Measurements from ENCODE around the gene ZC3HAV1L.

DNA sequence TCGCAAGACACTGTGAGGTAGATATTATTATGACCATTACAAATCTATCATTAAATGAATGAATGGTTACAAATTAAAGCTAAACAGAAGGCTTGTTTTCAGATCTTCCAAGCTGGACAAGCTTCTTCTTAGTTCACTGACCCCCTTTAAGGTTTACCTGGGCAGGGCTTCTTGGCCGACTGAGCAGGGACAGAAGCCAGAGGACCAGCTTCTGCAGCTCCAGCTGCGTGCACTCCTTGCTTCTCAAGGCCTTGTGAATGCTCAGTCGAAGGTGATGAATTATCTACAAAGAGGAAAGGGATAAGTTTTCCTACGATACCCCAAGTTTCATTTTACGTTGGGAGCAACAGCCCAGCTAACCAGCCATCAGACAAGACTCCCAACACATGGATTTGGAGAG, 9.3 kb downstream of the ZC3HAV1L start:
- TF ChIP-seq, protein P1, sequence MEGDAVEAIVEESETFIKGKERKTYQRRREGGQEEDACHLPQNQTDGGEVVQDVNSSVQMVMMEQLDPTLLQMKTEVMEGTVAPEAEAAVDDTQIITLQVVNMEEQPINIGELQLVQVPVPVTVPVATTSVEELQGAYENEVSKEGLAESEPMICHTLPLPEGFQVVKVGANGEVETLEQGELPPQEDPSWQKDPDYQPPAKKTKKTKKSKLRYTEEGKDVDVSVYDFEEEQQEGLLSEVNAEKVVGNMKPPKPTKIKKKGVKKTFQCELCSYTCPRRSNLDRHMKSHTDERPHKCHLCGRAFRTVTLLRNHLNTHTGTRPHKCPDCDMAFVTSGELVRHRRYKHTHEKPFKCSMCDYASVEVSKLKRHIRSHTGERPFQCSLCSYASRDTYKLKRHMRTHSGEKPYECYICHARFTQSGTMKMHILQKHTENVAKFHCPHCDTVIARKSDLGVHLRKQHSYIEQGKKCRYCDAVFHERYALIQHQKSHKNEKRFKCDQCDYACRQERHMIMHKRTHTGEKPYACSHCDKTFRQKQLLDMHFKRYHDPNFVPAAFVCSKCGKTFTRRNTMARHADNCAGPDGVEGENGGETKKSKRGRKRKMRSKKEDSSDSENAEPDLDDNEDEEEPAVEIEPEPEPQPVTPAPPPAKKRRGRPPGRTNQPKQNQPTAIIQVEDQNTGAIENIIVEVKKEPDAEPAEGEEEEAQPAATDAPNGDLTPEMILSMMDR (IDR thresholded peaks at IDR 0.05; ENCODE audit: insufficient read depth, low read depth, low read length) = no peak
- TF ChIP-seq EZH2 (IDR thresholded peaks at IDR 0.05; ENCODE audit: insufficient read depth, low read length) = no peak
